Suppressor macrophage (primary cell): Measurements from ENCODE around the gene DTNB.
"Not testable (repeated sequence)": the region's sequence is repeated elsewhere in the genome, so short reads cannot be mapped to it uniquely, and the experiment has no call there.

ENCODE experiments used
- DNase-seq, 4 experiments: peaks; one replicate each; pipeline ENCODE4 v3.0.0-alpha.2; 2020 to 2022

DTNB gene

DNA sequence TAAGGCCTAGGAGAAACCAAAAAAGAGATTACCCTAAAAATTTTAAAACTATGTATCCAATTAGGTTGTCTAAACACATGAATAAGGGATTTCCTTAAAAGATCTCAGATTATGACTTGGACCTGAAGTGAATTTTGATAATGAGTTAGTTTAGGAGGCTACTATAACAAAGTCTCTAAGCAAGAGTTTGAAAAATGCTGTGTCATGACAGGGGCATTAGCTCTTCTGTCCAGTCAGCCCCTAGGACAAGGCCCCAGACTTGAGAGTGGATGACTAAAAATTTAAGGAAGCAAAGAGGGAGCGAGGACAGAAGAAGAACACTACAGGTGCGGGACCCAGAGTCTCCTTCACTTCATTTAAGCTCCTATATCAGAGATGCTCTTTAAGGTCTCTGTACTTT, 135.9 kb downstream of the DTNB start:
- no peak for DNase-seq

DNA sequence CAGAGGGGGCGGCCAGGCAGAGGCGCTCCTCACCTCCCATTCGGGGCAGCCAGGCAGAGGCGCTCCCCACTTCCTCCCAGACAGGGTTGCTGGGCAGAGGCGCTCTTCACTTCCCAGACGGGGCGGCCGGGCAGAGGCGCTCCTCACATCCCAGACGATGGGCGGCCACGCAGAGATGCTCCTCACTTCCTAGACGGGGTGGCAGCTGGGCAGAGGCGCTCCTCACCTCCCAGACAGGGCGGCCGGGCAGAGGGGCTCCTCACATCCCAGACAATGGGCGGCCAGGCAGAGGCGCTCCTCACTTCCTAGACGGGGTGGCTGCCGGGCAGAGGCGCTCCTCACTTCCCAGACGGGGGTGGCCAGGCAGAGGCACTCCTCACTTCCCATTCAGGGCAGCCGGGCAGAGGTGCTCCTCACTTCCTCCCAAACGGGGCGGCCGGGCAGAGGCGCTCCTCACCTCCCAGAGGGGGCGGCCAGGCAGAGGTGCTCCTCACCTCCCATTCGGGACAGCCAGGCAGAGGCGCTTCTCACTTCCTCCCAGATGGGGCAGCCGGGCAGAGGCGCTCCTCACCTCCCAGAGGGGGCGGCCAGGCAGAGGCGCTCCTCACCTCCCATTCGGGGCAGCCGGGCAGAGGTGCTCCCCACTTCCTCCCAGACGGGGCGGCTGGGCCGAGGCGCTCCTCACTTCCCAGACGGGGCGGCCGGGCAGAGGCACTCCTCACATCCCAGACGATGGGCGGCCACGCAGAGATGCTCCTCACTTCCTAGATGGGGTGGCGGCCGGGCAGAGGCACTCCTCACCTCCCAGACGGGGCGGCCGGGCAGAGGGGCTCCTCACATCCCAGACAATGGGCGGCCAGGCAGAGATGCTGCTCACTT, 137.7 kb downstream of the DTNB start:
- DNase-seq: not testable (repeated sequence)

DNA sequence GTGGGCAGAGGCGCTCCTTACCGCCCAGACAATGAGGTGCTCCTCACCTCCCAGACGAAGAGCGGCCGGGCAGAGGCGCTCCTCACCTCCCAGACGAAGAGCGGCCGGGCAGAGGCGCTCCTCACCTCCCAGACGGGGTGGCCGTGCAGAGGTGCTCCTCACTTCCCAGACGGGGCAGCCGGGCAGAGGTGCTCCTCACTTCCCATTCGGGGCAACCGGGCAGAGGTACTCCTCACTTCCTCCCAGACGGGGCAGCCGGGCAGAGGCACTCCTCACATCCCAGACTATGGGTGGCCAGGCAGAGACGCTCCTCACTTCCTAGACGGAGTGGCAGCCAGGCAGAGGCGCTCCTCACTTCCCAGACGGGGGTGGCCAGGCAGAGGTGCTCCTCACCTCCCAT, 138.4 kb downstream of the DTNB start:
- DNase-seq: not testable (repeated sequence)

DNA sequence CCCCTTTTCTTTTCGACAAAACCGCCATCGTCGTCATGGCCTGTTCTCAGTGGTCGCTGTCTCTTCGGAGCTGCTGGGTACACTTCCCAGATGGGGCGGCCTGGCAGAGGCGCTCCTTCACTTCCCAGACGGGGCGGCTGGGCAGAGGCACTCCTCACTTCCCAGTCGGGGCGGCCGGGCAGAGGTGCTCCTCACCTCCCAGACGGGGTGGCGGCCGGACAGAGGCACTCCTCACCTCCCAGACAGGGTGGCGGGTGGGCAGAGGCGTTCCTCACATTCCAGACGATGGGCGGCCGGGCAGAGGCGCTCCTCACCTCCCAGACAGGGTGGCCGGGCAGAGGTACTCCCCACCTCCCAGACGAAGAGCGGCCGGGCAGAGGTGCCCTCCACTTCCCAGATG, 138.9 kb downstream of the DTNB start:
- no peak for DNase-seq

DNA sequence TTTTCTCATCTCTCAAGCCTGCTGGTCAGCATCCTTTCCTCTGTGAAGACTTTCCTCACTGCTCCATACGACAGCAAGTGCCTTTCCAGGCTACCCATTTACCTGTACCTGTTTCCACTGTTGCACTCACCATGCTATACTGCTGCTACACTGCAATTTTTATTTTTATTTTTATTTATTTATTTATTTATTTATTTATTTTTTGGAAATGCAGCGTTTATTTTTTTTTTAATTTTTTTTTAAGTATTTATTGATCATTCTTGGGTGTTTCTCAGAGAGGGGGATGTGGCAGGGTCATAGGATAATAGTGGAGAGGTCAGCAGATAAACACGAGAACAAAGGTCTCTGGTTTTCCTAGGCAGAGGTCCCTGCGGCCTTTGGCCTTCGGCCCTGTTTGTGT, 139.6 kb downstream of the DTNB start:
- not testable (repeated sequence) for DNase-seq

DNA sequence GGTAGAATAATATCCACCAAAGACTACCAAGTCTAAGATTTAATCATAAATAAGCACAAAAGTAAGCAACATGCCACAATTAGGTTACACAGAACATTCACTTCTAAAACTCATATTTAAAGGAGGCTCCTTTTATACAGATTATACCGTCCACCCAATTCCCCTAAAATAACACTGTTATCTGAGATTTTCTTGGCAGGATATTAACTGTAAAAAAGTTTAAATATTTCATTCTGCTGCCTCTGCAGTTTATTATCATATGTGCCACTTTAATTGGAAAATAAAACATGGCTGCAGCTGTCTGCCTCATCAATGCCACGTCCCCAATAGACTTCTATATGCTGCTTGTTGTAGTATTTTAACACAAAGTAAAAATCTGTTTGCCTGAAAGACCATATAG, 140.9 kb downstream of the DTNB start:
- no peak for DNase-seq

DNA sequence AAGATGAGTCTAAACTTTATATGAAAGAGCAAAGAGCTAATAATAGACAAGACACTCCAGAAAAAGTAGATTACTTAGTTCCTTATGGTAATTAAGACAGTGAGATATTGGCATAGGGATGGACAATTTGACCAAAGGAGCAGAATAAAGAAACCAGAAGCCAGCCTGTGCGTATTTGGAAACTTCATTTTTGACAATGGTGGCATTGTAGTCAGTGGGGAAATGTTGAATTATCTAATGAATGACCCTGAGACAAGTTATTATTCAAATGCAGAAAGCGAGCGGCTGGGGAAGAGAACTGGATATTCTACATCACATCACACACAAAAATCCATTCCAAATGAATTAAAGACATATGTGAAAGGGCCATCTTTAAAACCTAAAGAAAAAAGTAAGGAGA, 144.3 kb downstream of the DTNB start:
- DNase-seq: no peak

DNA sequence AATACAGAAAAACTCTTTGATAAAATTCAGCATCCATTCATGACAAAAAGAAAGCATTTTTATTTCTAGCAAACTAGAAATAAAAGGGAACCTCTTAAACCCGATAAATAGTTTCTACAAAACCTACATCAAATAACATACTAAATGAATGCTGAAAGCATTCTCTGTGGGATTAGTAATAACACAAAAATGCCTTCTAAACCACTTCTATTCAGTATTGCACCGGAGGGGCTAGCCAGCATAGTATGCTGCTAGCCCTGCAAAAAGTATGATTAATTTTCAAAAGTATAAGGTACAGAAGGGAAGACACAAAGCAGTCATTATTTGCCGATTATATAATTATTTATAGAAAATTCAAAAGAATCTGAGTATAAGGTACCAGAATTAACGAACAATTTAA, 145.2 kb downstream of the DTNB start:
- no peak for DNase-seq

DNA sequence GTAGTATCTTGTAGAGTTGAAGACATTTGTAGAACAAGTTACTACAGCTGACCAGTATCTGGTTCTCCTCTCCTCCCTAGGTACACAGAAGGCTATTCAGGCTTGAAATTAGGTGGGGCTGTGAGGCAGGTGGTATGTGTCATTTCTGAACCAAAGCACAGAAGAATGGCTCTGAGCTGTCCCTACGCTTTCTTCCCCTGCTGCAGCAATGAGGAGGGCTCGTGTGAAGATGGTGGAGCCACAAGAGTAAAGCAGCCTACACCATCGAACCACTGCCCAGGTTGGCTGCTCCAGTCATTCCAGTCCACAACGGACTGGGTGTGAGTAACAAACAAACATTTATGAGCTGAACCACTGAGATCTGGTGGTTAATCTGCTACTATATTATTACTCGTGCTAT, 148.9 kb downstream of the DTNB start:
- DNase-seq: no peak

DNA sequence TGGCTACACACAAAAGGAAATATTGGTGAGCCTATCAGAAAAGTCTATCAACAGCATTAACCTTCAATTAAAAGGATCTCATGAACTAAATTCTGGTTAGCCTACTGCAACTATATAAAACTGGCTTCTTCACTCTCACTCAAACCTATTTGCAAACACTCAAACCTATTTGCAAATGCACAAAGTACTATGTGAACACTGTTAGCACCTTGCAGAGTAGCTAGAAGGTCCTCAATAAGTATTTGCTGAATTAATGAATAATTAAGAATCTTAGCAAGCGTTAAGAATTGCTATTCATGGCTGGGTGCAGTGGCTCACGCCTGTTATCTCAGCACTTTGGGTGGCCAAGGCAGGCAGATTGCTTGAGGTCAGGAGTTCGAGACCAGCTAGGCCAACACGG, 150.3 kb downstream of the DTNB start:
- no peak for DNase-seq

DNA sequence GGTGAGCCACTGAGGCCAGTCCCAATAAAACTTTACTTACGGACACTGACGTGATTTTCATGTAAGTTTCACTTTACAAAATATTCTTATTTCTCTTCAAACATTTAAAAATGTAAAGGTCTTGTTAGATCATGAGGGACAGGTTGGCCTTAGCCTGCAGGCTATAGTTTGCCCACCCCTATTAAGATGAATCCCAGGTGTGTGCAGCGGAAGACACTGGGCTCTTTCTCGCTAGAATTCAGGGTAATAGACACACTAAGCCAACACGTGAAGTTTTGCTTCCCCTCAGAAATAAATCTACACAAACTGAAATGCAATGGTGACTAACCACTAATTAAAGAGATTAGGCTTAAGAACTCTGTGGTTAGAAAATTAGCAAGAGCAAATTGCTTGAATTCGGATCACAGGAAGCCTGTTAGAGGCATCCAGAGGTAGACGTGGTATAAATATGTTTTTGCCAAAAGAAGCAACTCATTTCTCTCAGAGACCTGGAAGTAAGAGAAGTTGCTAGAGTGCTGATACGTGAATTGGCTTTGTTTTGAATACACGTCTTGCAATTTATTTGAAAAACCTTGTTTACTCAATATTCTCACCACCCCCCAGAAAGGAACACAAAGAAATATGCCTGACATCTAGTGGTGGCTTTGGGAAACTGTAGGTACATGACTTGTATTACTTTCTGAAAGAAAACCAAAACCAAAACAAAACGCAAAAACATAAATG, 151.6 kb downstream of the DTNB start:
- peak; percentile 71 to 91 (median 83) for DNase-seq

DNA sequence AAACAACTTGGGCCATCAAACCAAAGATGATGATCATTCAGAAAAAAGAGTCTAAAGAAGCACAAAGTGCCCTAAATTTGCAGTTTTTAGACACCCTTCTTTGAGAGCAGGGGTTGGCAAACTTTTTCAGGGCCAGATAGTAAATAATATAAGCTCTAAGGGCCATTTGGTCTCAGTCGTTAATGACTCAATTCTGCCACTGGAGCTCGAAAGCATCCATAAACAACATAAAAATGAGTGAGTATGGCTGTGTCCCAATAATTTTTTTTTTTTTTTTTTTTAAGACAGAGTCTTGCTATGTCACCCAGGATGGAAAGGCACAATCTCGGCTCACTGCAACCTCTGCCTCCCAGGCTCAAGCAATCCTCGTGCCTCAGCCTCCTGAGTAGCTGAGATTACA, 152.3 kb downstream of the DTNB start:
- DNase-seq: no peak

DNA sequence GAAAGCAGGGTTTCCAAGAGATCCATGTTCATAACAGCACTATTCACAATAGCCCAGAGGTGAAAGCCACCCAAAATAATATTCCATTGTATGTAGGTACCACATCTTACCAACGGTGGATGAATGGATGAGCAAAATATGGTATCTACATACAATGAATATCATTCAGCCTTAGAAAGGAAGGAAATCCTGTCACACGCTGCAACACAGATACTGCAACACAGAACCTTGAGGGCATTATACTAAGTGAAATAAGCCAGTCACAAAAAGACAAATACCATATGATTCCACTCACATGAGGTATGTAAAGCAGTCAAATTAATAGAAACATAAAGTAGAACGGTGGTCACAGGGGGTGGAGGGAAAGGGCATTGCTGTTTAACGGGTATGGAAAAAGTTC, 155.7 kb downstream of the DTNB start:
- DNase-seq: no peak

DNA sequence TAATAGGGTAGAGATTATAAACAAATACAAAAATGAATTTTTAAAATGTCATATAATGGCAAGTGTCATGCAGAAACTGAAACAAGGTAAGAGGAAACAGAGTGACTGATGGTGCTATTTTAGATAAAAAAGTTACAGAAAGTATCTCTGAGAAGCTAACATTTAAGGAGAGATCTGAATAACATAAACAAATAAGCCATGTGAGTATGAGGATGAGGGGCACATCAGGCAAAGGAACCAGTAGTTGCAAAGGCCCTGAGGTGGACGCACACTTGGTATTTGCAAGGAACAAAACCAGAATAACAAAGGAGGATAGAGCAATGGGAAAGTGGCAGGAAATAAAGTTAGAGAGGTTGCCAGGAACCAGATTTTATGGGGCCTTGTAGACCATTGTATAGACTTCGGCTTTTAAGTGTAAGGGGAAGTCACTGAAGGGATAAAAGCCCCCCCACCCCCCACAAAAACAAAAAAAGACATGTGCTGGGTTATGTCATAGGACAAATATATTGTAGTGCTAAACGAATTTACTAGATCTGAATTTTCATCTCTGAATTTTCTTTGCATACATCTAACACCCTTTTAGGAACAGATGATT, 159.2 kb downstream of the DTNB start:
- no peak for DNase-seq

DNA sequence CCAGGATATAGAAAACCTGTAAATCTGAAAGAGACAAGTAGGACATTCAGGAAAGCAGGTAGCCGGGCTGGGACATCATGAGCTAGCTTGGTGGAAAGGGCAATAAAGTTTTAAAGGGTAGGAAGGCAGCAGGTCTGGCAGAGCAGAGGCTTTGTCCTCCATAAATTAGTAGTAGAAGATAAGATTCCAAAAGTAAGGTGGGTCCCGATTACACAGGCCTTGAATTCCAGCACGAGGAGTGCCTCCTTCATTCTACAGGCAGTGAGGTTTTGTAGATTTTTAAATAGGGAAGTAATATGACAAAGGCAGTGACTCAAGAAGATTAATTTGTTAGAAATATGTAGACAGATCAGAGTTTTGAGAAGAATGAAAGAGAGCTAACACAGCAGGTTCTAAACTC, 160.7 kb downstream of the DTNB start:
- DNase-seq: peak; percentile 11 to 48 (median 32)

DNA sequence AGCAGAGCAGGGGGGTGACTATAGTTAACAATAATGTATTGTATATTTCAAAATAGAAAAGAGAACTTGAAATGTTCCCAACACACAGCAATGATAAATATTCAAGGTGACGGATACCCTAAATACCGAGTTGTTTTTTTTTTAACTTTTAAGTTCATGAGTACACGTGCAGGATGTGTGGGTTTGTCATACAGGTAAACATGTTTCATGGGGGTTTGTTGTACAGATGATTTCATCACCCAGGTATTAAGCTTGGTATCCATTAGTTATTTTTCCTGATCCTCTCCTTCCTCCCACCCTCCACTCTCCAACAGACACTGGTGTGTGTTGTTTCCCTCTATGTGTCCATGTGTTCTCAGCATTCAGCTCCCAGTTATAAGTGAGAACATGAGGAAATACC, 167.2 kb downstream of the DTNB start:
- DNase-seq: no peak

DNA sequence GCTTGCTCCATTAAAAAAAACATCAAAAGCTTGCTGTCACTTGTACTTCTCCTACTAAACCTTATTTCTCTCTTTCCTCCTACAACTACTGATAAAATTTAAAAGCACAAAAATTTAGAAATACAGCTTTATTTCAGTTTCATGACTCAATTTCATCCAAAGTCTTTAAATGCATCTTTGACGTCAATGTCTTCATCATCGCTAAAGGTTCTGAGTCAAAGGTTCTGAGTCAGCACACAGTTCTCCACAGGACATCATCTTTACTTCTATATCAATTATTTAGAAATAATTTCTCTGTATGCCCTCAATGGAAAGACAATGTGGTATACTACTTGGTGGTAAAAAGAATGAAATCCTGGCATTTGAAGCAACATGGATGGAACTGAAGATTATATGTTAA, 167.8 kb downstream of the DTNB start:
- DNase-seq: no peak

DNA sequence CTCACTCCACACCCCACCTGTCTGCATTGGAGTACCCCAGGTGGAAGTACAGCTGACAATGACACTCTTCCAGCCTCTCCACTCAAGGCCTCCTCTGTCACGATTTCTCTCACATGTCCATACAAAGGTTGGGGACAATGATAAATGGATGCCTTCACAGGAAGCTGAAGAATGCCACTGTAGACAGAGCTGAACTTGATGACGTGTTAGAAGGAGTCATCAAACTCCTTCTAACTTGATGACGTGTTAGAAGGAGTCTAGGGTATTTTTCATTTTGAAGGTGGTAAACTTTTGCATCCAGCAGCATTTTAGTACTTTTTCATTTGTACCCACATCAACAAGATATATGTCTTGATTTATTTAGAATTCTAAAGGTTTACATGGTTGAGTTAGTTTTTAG, 168.2 kb downstream of the DTNB start:
- DNase-seq: no peak

DNA sequence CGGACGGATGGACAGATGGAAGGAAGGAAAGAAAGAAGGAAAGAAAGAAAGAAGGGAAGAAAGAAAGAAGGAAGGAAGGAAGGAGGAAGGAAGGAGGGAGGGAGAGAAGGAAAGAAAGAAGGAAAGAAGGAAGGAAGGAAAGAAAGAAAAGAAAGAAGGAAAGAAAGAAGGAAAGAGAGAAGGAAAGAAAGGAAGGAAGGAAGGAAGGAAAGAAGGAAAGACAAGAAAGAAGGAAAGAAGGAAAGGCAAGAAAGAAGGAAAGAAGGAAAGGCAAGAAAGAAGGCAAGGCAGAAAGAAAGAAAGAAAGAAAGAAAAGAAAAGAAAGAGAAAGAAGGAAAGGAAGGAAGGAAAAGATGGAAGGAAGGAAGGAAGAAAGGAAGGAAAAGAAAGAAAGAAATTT, 169.1 kb downstream of the DTNB start:
- no peak for DNase-seq

DNA sequence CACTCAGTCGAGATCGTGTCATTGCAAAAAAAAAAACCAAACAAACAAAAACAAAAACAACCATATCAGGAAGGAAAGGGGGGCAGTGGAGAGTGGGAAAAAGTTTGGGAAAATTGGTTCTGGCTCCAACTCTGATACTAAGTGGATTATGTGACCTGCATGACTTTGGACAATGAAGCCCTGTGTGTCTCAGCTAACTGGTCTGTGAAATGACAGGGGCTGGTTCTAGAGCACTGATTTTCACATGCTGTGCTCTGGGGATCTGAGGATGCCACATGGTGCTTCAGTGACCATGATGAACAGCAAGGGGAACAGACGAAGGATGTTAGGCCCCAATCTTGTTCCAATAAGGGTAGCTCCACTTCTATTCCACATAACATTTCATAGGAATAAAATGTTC, 174.2 kb downstream of the DTNB start:
- no peak for DNase-seq

DNA sequence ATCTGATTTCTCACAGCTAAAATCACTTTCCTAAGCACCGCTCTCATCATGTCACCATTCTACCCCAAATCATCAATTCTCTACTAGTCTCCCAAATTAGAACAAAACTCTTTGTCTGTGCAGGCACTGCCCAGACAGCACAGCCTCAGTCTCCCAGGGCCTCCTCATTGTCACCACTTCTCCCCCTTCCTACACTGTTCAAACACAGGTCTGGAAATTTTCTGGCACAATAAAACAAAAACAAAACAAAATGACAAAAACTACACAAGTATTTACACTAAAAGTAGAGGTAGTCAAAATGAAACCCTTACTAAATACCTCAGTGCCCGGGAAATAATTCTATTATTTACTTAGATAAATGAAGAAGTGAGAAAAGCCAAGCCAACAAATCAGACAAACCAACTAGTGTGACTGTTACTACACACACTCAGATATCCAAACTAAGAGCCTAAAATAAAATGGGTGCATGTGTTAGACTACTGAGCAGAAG, 175.4 kb downstream of the DTNB start:
- no peak for DNase-seq

DNA sequence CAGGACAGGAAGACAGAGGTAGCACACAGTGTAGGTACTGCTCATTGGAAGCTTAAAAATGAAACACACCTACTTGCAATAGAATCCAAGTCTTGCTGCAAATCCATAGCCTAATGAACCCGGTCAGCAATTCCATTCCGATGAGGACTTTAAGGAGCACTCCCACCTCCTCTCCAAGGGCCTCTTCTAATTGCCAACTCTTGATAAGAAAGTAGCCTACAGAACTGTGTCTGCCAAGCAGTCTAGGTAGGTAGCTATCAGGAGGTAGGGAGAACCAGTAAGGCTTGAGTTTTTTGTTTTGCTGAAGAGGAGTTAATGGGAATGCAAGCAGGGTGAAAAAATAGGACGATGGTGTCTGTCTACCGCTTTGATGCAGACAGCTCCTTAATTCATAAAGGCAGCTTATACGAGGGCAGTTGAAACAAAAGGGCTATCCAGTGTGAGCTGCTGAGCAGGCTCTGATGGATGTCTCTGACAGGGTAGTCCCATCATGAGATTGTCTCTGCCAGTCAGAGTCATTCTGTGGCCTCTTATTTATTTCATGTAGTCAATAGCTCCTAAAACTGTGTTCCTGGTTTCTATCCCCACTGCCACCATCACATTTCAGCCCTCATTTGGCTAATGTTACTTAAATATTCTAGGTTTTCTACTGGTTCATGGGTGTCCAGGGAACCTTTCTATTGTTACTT, 176.0 kb downstream of the DTNB start:
- no peak for DNase-seq

DNA sequence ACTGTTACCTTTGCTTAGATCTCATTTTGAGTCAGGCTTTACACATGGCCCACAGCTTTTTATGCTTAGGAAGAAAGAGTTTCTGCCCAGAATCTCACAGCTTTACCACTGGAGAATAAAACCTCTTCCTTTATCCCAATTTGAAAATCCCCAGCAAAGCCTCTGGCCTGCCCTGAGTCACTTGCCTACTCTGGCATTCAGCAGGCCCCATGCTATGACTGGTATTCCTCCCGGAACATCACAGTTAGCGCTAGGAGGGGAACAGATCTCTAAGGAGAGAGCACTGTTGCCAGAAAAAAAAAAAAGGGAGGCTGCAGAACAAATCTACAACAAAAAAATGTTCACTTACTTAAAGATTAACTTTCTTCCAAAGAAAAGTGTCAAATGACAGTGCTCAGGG, 178.8 kb downstream of the DTNB start:
- DNase-seq: no peak
